Thyroid gland (tissue), 4 donors: ENCODE results near the gene RFX3.

Source experiments
- POLR2A ChIP-seq, 2 donors: fragments of 450-650 bp; IDR thresholded peaks; one replicate each; pipeline ENCODE4 v1.6.1; 2017; ENCODE audit warnings: antibody characterized with exemption in 2 of 2, mild to moderate bottlenecking in 2 of 2, moderate library complexity in 1 of 2
- TF ChIP-seq, protein P1 (sequence below), 6 experiments: fragments of 200-600 bp in 3 of 6; fragments of 450-650 bp in 3 of 6; sonication (generic) in 3 of 6; IDR thresholded peaks; one replicate each; pipeline ENCODE4 v1.5.1; 2016 to 2019; ENCODE audit warnings: antibody characterized with exemption in 6 of 6, mild to moderate bottlenecking in 2 of 6, inconsistent platforms in 1 of 6, moderate library complexity in 1 of 6

GRCh38 chr9:3509926-3510325 is 15.9 kb downstream of the RFX3 start:
- TF ChIP-seq, protein P1, sequence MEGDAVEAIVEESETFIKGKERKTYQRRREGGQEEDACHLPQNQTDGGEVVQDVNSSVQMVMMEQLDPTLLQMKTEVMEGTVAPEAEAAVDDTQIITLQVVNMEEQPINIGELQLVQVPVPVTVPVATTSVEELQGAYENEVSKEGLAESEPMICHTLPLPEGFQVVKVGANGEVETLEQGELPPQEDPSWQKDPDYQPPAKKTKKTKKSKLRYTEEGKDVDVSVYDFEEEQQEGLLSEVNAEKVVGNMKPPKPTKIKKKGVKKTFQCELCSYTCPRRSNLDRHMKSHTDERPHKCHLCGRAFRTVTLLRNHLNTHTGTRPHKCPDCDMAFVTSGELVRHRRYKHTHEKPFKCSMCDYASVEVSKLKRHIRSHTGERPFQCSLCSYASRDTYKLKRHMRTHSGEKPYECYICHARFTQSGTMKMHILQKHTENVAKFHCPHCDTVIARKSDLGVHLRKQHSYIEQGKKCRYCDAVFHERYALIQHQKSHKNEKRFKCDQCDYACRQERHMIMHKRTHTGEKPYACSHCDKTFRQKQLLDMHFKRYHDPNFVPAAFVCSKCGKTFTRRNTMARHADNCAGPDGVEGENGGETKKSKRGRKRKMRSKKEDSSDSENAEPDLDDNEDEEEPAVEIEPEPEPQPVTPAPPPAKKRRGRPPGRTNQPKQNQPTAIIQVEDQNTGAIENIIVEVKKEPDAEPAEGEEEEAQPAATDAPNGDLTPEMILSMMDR (IDR thresholded peaks at IDR 0.05): no peak
- TF ChIP-seq POLR2A (IDR thresholded peaks at IDR 0.05): no peak
